Umbilical cord (tissue), 2 donors: ENCODE measurements around the gene DCDC1. TPM values are rescaled to one million over a fixed set of nuclear protein-coding genes. Genes with fewer than 3 reads are reported as not detected.

Source experiments
- DNase-seq: peaks from one replicate; pipeline ENCODE4 v3.0.0-alpha.2; 2015; ENCODE audit warnings: low spot score
- total RNA-seq: library from RNA; depleted of rRNA; stranded (reverse); fragments of >200 nt; gene quantifications from one replicate; pipeline ENCODE4 v1.2.3, GENCODE V29; 2014; ENCODE audit warnings: low replicate concordance; ENCODE audit not compliant: insufficient read depth

The DCDC1 gene
- total RNA-seq, 1 donor from 2014 or later, result 15.4 TPM

DNA sequence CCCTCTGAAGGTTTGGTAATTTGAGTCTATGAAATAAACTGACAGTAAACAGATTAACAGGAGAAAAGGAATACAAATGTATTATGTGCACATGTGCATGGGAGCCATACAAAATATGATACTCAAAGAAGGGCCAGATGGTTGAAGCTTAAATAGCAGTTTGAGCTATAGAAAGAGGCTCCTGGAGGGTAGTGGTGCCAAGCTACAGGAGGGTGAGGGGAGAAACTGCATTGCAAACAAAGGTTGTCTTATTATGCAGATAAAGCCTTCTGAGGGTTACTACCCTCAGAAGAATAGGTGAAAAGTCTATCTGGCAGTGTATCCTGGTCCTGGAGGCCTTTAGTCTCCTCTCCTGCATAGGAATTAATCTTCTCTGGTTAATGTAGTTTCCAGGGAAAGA, 516.1 kb downstream of the DCDC1 start:
- DNase-seq, result no peak

GRCh38 chr11:30852645-30853044, 516.9 kb downstream of the DCDC1 start:
- DNase-seq, result no peak

GRCh38 chr11:30852091-30852490, 517.4 kb downstream of the DCDC1 start:
- no peak for DNase-seq

DNA sequence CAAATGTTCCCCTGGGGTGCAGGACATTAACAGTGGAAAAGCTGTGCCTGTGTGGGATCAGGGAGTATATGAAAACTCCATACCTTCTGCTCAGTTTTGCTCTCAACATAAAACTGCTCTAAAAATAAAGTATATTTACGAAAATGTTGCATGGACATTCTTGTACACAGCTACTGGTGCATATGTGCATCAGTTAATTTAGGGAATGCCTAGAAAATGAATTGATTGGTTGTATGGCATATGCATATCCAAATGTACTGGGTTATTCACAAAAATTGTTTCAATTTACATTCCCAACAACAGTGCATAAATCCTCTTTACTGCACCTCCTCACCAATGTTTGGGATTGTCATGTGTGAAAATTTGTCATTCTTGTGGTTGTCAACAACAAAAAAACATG, 532.3 kb downstream of the DCDC1 start:
- DNase-seq, result no peak

DNA sequence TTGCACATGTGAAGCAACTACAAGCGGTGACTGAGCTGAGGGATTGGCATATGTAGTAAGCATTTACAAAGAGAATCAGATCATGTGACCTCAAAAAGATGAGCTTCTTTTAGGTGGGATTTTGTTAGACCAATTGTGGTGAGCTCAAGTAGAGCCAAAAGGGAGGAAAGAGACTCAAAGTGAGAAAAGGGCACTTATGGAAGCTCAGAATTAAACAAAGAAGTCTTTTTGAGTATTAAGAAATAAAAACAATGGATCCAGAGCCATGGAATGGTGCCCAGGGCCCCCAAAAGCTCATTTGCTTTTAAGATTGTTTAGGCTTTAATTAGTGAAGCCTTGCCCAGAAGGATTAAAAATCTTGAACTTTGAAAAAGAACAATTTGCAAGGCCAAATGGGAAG, 536.7 kb downstream of the DCDC1 start:
- no peak for DNase-seq

DNA sequence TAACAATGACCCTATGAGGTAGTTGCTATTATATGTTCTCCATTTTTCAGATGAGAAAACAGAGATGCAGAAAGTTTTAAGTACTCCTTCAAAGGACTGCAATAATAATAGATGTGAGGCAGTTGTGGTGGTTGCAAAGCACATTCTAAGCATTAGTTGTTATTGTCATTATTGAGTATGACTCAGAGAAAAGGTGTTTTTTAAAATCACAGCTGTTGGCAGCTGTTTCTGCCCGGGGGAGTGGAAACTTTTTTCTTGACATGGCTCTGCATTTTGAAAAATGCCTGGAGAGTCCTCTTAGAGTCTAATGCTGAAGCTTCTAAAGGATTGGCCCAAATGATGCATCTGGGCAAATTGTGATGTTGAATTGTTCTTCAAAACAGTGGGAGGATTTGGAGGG, 538.9 kb downstream of the DCDC1 start:
- DNase-seq, result peak; percentile 10

GRCh38 chr11:30826911-30827310, 542.6 kb downstream of the DCDC1 start:
- DNase-seq, result no peak

DNA sequence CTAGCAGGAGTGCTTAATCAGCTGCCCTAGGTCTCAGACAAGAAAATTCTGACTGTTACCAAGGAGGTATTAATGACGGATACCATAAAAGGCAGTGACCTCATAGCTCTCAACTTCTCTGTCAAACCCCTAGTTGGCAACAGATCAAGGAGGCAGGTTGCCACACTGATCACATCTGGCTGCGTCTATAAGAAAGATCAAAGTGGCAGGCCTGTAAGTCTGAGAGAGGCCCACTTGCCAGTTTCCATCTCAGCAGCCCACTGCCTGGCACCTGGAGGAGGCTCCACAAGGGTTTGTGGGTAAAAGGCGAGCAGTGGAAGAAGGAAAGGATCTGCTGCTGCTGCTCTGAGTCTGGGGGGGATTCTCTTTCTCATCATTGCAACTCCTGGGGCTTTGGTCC, 543.8 kb downstream of the DCDC1 start:
- no peak for DNase-seq

DNA sequence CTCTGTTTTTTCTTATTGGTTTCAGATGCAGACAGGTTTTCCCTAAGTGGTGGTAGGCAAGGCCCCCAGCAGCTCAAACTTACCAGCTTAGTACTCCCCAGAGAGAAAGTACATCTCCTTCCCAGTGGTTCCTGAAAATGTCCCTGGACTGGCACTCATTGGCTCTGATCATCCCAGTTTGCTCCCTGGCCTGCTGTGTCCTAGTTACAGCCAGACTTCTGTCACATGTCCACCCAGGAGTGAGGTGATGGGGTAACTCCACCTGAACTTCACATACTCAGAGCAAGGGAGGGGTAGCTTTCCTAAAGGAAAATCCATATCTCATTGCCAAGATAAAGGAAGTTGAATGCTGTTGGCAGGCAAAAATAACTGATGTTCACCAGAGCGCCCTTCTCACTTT, 546.4 kb downstream of the DCDC1 start:
- no peak for DNase-seq

- DNase-seq, result no peak
Observed at GRCh38 chr11:30821438-30821965, 548.0 kb downstream of the DCDC1 start.

GRCh38 chr11:30818721-30819120, 550.8 kb downstream of the DCDC1 start:
- DNase-seq, result no peak

DNA sequence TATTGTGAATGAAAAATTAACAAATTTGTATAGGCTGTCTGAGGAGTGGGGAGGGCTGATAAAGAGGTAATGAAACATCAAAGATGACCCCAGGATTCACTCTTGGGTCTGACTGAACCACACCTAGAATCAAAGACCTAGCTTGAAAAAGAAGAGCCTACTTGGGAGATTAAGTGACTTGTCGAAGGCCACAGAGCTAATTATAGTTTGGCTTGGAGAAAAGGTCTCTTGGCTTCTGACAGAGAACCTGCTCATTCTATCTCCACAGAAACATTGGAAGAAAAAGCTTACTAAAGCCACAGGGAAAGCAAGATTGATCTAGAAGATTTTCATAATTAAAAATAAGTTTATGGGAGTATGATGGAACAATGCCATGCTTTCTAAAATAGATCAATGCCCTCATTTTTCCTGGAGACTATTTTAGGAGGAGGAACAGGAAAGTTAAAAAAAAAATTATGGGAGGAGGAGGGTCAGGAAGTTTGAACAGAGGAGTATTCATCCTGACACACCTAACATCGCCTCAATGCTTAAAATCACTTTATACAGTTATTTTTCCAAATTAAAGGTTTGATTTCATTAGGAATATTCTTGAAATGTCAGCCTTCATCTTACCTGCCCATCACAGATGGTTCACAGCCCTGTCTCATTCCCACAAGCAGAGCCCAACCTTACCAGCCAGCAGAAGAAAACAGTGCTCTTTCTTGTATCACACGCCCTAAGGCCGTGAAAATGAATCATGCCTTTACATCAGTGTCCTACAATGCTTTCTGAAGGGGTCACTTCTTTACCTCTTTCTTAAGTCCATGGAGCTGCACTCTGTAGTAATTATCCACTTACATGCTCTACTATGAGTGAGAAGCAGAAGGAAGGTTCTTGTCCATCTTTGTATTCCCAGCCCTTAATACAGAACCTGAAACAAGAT, 552.3 kb downstream of the DCDC1 start:
- DNase-seq, result no peak

- no peak for DNase-seq
Observed at GRCh38 chr11:30815619-30816018, 553.9 kb downstream of the DCDC1 start.

GRCh38 chr11:30814737-30815136, 554.8 kb downstream of the DCDC1 start:
- no peak for DNase-seq

Other genes with a start within 250 kb of the DCDC1 start
- 28.4 TPM for gene DNAJC24, start 121 bp upstream of the DCDC1 start, total RNA-seq
- 67.9 TPM for gene IMMP1L, start 139.9 kb upstream of the DCDC1 start, total RNA-seq
- 46.5 TPM for gene ELP4, start 140.0 kb upstream of the DCDC1 start, total RNA-seq